Measurements from ENCODE around the gene C1QTNF9B.
"Not testable (repeated sequence)": the region's sequence is repeated elsewhere in the genome, so short reads cannot be mapped to it uniquely, and the experiment has no call there.

The C1QTNF9B gene

DNA sequence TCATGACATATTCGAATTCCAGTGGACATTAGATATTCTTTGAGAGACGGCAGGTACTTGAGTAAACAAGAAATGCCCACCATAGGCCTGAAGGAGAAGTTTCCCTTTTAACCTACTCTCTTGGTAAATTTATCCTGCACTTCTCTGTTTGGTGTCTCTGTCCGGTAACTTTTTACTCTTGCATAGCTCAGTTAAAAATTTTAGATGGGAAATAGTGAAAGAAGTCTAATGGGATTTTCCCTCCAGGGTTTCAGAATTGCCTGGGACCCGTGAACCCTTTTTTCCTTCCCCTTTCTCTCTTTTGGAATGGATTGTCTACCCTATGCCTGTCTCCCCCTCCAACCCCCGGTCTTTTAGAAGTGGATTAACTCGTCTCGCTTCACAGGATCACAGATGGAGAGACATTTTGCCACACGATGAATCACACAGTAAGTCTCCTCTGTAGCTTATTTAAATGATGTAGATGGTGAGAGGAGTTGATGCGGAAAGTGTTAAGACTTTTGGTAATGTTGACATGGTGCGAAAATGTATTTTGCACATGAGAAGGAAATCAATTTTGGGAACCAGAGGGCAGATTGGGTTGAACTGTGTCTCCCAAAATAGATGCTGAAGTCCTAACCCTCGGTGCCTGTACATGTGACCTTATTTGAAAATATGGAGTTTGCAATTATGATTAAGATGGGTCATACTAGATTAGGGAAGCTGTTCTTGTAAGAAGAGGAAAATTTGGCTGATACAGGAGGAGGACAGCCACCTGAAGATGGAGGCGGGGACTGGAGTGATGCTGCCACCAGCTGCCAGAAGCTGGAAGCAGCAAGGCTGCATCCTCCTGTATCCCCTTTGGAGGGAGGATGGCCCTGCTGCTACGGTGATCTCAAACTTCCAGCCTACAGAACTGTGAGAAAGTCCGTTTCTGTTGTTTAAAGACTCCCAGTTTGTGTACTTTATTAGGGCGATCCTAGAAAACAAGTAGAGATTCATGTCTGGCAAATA, 7.4 kb downstream of the C1QTNF9B start:
- DNase-seq = no peak

DNA sequence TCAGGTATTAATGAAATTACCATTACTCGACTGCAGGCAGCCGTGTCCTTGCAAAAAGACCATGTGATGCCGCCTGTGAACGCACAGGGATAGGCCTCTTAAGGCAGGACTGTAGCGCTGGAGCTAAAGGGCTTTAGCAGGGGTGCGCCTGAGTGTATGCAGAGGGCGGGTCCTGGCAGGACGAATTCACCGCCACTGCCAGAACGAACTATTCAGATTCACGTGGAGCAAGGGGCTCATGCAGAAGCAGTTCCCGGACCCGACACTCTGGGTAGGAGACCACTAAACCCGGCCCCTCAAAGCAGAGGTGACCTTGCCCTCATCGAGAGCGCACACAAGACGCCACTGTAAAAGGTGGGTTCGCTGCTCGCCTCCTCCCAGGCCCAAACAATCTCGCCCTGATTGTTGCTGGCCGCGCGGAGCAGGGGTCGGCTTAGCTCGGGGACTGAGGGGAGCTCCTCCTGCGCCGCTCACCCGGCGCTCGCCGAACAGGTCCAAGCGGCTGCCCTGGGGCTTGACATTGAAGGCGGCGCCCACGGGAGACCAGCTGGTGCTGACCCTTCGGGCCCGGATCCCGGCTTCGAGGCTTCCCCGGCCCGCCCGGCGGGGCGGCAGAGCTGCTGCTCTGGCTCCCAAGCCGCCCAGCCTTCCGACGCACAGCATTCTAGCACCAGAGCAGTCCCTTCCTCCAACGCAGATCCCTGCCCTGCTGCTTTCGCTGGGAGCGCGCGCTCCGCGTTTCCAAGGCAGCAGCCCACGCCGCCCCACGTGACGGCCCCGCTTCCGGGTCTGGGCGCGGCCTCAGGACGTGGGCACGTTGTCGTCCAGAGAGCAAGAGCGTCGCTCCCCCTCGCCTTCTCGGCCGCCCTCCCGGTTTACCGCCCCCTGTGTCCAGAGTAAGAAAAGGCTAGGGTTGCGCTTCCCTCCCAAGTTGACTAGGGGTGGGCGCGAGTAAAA, 8.4 kb downstream of the C1QTNF9B start, which contains the start of gene MIPEP:
TSS of gene MIPEP (minus strand) at position 743 of the 957 bp plus-strand sequence. CDS start at position 663, 80 bp downstream.
- DNase-seq = peak; percentile 94

DNA sequence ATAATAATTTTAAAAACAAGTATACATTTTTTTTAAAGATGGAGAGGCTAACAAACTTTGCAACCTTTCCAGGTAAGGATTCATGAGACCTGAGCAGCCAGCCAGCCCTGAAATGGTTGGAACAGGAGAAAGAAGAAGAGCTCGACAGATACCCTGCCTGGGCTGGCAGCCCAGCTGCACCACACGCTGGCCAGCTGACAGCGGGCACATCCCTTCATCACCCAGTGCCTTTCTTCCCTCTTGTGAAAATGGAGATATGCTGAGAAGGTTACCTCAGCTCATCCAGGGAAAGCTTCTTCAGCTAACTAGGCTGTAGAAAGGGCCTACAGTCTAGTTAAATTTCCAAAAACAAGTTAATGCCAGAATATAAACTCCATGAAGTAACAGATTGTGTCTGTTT, 12.9 kb downstream of the C1QTNF9B start:
- not testable (repeated sequence) for DNase-seq

DNA sequence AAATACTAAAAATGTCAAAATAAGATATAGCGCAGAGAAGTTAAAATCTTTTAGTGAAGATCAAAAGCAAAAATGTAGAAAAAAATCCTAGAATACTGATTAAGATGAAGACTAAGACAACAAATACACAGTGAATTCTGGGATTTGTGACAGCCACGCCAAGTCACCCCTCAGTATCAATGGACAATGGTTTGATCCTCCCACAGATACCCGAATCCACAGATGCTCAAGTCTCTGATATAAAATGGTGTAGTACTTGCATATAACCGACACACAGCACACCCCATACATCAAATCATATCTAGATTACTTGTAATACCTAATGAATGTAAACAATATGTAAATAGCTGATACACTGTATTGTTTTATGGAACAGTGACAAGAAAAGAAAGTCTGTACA, 14.0 kb downstream of the C1QTNF9B start:
- DNase-seq = no peak

DNA sequence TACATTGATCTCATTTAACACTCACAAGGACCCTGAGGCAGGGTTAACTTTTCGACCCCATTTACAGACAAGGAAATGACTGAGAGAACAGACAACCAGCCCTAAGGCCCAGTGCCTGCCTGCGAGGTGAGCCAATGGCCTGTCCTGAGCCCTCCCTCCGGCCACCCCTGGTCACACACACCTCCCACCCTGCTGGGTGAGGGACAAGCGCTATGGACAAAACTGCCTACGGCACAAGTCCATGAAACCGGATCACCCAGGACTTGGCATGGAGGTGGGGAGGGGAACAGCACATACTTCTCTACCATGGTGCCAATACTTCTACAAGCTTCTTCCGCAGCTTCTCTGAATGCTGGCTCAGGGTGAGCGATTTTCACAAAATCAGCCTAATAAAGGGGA, 15.9 kb downstream of the C1QTNF9B start:
- not testable (repeated sequence) for DNase-seq

DNA sequence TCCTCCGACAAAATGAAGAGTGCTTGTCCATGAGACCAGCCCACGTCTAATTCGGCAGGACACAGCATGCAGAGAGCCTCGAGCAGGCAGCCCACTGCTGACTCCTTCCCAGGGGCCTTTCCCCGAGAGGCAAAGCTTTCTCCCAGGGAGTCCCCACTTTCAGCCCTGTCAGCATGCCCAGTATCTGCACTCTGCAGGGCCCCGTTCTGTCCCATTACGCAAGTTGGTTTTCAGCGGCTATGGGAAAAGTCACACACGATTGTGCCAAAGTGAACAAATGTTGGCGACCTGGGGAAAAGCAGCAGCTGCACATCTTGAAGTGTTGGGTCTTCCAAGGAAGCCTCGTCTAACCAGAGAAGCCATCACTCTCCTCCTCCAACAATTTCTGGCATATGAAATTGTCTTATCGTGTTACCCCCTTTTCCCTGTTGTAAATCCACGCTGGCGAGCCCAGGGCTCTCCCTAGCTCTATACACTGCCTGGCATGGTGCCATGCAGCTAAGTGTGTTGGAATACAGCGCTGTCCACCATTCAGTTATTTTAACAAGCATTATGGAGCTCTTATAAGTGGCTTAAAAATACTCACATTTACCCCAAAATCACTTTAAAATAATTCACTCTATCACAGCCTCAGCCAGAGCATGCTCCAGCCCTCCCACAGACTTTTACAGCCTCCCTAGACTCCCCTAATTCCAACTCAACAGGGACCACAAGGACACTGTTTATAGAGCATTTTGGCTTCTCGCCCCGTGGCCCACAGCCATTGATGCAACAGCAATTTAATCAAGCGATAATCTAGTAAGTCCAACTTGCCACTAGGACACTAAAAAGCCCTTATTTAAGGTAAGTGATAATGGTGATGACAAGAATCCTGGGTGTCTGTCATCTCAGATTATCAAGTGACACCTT, 16.6 kb downstream of the C1QTNF9B start:
- DNase-seq = not testable (repeated sequence)

DNA sequence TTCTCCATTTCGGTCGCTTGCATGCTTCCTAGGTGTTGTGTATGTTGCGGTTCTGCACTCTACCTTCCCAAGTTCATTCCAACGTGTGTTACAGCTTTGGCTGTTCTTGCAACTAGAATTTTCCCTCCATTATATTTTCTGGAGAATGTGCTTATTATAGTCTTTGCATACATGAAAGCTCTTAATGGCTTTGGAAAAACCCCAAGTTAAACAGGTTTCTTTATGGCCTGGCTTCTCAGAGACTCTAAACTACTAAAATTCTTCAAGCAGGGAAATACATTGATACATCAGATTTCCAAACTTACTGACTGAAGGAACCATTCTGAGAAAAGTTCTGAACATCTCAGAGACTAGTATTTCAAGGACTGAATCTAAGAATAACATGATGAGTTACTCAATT, 20.0 kb downstream of the C1QTNF9B start:
- DNase-seq = no peak

DNA sequence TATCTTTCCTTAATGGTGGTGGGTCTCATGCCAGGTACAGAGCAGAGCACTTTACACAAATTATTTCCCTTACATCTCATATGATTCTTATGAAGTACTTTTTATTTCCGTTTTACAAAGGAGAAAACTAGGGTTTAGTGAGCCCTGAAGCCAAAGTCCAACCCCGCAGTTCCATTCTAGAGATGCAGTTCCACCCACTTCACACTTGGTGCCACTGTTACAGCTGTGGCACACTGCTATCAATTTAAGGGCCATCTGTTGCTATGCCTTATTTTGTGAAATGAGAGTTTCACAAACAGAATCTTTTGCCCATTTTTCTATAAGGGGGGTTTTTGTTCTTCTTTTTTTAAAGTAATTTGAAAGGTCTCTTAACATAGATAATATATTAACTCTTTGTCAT, 21.0 kb downstream of the C1QTNF9B start:
- peak; percentile 17 for DNase-seq

DNA sequence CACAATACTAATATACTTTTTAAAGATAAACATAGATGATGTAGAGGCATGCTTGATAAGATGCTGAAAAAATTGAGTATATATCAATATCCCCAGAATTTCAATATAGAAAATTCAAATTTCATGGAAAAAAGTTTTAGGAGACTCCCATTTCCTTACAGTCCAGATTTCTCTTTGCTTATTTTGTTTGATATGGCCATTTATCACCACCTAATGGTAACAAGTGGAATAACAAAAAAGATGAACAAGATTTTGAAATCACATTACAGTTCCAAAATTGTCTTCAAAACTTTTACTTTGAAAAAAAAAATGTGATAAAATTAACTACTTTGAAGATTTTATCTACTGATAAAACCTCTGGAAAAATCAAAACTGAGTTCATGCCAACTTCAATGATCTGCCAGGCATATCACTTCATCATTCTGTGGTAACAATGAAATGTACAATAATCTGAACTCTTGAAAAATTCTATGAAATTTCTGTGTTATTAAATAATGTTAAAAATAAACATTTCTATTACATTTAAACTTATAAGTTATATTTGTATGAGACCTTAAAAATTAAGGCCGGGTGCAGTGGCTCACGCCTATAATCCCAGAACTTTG, 25.6 kb downstream of the C1QTNF9B start:
- DNase-seq = no peak

DNA sequence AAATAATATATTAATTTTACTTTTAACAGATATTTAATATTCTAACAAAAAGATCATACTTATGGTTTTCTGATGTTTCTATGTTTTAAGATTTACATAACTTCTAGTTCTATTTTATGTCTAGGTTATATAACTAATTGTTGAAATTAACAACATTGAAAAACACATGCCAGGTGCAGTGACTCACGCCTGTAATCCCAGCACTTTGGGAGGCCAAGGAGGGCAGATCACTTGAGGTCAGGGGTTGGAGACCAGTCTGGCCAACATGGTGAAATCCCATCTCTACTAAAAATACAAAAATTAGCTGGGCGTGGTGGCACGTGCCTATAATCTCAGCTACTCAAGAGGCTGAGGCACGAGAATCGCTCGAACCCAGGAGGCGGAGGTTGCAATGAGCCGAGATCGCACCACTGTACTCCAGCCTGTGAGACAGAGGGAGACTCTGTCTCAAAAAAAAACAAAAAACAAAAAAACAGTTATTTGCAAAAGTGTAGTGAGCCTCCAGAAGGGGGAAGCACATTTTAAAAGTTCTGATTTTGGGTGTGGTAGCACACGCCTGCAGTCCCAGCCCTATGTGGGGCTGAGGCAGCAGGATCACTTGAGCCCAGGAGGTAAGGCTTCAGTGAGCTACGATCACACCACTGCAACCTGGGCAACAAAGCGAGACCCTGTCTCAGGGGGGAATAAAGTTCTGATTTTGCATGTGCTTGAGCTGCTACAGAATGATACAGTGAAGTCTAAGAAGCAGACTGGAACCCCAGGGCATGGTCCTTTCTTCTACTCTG, 26.8 kb downstream of the C1QTNF9B start:
- no peak for DNase-seq

DNA sequence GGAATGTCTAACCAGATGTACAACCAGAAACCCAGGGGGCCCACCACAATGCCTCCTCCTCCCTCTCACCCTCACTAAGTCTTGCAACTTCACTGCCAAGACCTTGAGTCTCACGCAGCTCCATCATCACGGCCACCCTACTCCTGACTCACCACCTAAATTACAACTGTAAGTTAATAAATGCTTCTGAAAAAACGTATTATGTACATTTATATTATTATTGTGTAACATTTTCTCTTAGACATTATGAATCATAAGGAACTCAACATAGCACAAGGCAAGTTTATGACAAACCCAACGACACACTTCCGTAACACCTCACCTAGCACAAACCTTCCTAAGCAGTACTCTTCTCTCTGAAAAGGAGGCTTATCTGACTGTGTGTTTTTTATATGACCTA, 28.8 kb downstream of the C1QTNF9B start:
- no peak for DNase-seq

DNA sequence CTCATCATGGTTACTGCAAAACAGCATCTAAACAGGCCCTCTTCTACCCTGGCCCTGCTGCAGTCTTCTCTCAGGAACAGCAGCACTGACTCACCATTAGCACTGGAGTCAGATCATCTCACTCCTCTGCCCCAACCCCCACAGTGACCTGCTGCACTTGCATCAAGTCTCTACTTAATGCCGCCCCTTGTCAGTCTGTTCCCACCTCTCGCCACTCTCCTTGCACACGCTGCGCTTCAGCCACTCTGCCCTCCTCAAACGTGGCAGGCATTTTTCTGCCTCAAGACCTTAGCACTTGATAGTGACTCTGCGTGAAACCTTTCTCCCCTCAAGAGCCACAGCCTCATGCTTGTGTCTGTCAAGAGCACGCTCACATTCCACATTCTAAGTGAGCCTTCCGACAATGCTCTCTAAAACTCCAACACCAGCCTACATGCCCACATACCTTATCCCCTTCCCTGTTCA, 30.2 kb downstream of the C1QTNF9B start:
- DNase-seq = no peak

DNA sequence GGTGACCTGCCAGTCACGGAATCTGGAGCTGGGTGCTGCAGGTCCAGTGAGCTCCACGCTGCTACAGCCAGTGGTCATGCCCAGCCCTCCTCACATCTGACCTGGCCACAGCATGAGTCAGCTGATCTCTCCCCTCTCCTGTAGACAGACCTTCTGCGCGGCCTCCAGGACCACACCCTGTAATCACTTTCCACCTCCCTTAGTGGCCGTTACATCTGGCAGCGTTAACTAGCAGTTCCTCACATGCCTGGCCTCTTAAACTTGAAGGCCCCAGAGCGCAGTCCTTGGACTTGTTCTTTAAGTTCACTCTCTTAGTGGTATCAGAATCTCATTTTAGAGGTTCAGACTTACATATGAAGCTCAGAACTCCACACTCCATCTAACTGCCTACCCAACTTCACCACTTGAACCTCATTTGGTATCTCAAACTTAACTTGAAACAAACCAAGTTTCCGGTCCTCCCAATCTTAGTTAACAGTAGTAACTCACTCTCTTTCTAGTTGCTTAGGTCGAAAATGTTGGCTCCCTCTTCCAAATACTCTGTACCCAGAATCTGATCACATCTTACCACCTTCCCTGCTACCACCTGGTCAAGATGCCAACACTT, 30.8 kb downstream of the C1QTNF9B start:
- DNase-seq = no peak

DNA sequence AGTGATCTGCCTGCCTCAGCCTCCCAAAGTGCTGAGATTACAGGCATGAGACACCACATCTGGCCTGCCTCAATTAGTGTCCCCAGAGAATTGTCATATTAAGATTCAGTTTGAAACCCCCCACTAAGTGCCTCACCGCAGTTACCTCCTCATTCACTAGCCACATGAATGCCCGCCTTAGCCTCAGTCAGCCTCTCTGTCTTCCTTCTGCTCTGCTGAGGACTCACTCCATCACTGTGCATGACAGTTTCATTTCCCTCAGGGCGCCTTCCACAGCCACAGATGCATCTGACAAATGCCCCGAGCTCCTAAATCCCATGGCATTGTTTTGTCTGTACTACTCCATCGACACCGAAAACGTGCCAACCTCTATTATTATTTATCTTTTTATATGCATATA, 31.4 kb downstream of the C1QTNF9B start:
- DNase-seq = no peak

DNA sequence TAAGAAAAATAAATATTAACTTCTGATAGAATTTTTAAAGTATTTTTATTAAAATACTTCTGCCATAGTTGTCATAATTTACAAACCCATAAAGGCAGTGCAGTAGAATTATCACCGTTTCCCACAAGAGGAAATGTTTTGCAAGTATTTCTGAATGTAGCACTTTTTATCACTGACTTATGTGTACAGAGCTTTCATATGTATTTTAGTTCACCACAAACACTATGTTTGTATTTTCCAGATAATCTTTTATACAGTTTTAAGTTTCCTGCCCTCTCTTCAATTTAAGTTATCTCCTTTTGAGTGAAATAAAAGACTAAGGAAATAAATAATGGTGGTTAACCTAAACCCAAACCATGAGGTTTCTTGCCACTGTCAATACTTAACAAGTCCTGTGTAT, 32.3 kb downstream of the C1QTNF9B start:
- no peak for DNase-seq

DNA sequence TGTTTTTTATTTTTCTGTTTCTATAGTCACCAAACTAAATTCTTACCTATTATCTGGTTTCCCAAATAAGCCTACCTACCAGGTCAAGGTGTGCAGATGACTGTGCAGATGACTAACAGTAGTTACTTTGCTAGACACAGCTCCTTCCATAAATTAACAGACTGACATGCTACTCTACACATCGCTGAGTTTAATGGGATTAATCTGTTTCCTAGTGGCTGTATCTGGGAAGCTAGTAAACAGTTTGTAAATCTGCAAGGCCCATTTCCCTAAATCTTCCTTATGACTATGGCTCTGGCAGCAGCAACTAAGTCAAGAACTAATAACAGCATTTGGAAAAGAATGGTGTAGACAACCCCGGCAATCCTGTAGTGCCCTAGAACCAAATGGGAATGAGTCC, 36.0 kb downstream of the C1QTNF9B start:
- no peak for DNase-seq

DNA sequence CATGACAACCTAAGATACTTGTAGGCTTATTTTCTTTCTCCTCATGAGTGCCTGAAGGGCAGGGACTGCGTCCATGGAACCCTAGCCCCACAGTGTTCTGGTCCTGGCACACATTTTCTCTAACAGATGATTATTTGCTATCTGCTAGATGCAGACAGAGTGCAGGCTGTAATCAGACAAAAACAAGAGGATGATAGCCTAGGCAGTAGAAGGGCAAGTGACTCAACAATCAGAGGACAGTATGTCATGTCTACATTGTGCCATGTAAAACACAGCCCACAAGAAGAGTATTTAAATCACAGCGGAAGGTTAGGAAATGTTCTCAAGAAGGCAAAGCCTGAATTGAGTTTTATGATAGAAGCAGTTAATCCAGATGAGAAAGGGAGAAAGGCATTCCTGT, 37.4 kb downstream of the C1QTNF9B start:
- DNase-seq = no peak

DNA sequence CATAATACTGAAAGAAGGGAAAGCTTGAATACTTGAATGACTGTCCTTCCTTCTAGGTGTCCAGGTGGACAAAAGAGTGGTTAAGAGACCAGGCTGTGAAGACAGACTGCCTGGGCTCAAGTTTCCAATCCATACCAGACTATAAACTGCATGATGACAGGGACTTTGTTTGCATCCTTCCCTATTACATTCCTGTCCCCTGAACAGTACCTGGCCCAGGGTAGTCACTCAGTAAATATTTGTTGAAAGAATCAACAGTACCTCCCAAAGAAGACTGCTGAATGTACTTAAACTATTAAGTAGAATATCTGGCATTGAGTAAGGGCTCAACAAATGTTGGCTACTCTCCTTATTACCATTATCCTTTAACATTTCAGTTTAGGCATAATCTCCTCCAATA, 37.8 kb downstream of the C1QTNF9B start:
- DNase-seq = no peak

DNA sequence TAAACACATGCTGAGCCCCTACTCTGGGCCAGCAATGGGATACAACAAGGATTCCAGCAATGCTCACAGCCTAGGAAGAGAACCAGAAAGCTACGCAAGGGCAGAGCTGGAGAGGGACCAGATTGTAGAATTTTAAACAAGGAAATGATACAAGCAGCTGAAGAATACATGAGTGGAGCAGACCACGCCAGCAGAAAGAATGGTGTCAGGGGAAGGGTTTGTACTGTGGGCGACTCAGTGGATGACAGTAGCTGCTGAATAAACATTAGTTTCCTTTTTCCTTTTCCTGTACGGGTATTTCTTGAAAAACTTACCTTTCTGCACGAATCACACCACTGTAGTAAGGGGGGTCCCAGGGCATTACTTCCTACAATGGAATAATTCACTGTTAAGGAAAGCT, 38.8 kb downstream of the C1QTNF9B start:
- no peak for DNase-seq

DNA sequence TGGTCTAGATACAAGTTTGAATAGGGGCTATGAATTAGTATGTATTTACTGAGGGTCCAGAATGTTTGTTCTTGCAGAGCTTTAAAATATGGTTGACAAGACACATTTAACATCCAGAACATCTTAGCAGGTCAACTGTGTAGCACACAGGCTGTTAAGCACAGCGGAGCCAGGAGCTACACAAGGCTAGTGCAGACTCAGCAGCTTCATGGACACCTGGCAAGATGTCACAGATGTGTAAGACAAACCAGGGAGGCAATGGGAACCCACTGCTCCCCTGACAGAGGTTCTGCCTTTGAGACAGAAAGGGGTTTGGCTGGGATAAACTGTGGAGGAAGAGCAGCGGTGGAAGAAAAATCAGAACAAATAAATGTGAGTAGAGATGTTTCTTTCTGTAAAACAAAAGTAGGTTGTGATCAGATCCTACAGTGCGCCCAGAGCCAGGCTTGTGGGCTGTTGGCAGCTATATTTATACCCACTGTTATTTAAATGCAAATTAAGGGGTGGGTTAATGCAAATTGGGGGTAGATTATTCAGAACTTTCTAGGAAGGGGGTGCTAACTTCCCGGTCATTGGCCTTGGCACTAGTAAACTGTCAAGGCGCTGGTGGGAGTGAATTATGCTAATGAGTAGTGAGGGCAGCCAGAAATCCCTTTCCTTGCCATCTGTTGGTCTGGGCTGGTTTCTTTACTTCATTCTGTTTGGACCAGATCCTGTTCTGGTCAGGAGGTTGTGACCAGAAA, 41.1 kb downstream of the C1QTNF9B start:
- peak; percentile 72 for DNase-seq
